Measurements from ENCODE around the gene ASTN2. TPM values are rescaled to one million over a fixed set of nuclear protein-coding genes. Genes with fewer than 3 reads are reported as not detected.
"Not testable (repeated sequence)": the region's sequence is repeated elsewhere in the genome, so short reads cannot be mapped to it uniquely, and the experiment has no call there.

The ASTN2 gene
- total RNA-seq, 1 experiment from 2014 or later, result 11.5 TPM

DNA sequence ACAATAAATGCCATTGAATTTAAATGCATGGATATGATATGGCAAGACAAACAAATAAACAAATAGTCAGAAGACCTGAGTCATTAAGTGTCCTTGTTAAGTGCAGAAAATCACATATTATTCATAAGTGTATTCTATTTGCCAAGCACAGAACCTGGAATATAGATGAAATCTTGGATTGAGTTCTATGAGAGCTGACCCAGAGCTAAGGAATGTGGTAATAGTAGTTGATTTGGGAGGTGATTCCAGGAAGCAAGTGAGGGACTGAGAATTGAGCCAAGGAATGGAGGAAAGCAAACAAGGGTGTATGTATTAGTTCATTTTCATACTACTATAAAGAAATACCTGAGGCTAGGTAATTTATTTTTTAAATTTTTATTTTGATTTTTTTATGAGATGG is 518.9 kb downstream of the ASTN2 start:
- DNase-seq (ENCODE audit: extremely low read depth, low read depth), result no peak

DNA sequence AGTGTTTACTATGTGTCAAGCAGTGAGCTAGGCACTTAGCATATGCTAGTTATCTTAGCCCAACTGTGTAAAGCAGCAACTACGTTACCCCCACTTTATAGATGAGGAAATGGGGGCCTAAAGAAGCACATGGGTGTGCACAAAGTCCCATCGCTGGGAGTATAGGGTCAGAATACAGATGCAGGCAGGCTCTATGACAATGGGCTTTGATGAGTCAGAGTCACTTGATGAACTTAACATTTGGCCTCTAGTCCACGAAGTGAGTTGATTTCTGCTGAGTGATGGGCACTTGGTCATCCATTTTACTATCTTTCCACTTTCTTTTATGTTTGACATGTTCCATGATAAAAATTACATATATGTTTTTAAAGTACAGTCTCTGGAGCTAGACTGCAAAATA is 523.4 kb downstream of the ASTN2 start:
- no peak for DNase-seq (ENCODE audit: extremely low read depth, low read depth)

DNA sequence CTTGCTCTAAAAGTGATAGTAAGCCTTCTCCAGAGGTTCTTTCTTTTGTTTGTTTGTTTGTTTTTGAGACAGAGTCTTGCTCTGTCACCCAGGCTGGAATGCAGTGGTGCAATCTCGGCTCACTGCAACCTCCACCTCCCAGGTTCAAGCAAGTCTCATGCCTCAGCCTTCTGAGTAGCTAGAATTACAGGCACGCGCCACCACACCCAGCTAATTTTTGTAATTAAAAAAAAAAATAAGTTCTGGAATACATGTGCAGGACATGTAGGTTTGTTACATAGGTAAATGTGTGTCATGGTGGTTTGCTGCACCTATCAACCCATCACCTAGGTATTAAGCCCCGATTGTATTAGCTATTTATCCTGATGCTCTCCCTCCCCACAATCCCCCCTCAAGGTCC is 526.4 kb downstream of the ASTN2 start:
- not testable (repeated sequence) for DNase-seq (ENCODE audit: extremely low read depth, low read depth)

DNA sequence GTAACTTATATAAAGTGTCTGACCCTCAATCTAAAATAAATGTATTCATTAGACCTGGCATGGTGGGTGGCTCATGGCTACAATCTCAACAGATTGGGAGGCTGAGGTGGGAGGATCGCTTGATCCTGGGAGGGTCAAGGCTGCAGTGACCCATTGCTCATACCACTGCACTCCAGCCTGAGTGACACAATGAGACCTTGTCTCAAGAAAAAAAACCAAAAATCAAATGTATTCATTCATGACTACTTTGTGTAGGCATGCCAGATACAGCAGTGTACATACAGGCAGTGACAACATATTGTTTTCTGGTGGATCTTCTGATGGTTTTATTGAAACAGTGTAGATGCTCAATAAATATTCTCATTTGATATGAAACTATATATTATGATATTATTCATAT is 526.8 kb downstream of the ASTN2 start:
- no peak for DNase-seq (ENCODE audit: extremely low read depth, low read depth)

DNA sequence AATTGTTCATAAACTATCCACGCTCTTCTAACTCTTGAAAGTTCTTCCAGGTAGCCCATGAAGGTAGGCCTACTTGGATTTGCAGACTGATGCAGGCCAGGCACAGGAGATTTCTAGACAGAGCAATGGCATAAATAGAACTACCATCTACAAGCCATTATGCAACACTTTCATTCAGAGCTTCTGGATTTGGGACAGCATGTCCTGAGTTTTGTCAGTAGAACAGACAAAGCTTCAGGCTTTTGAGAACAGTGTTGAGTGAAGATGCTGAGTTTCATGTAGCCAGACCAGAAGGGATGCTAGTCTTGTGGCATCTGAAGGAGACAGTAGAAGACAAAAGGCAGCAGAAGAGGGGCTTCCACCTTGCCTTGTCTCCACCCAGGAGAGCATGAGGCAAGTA is 531.2 kb downstream of the ASTN2 start:
- DNase-seq (ENCODE audit: extremely low read depth, low read depth), result no peak

DNA sequence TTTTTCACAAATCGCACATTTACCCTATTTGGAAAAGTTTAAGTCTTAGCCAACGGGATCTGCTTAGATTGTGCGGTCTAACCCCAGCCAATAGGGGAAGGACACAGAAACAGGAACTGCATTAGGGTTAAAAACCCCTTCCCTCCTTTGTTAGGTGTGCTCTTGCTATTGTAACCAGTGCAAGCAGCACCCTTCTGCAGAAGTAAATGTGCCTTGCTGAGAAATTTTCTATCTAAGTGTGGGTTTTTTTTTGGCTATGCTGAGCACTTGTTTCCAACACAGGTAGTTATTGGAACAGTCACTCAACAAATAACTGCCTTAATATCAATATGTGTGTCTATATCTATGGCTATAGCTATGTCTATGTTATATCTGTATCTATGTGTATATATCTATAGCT is 537.8 kb downstream of the ASTN2 start:
- no peak for DNase-seq (ENCODE audit: extremely low read depth, low read depth)

DNA sequence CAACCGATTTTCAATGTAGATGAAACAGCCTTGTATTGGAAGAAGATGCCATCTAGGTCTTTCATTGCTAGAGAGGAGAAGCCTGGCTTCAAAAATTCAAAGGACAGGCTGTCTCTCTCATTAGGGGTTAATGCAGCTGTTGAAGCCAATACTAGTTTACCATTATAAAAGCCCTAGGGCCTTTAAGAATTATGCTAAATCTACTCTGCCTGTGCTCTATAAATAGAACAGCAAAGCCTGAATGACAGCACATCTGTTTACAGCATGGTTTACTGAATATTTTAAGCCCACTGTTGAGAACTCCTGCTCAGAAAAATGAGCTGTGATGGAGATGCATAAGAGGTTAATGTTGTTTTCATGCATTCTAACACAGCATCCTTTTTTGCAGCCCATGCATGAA is 539.3 kb downstream of the ASTN2 start:
- DNase-seq (ENCODE audit: extremely low read depth, low read depth), result no peak

DNA sequence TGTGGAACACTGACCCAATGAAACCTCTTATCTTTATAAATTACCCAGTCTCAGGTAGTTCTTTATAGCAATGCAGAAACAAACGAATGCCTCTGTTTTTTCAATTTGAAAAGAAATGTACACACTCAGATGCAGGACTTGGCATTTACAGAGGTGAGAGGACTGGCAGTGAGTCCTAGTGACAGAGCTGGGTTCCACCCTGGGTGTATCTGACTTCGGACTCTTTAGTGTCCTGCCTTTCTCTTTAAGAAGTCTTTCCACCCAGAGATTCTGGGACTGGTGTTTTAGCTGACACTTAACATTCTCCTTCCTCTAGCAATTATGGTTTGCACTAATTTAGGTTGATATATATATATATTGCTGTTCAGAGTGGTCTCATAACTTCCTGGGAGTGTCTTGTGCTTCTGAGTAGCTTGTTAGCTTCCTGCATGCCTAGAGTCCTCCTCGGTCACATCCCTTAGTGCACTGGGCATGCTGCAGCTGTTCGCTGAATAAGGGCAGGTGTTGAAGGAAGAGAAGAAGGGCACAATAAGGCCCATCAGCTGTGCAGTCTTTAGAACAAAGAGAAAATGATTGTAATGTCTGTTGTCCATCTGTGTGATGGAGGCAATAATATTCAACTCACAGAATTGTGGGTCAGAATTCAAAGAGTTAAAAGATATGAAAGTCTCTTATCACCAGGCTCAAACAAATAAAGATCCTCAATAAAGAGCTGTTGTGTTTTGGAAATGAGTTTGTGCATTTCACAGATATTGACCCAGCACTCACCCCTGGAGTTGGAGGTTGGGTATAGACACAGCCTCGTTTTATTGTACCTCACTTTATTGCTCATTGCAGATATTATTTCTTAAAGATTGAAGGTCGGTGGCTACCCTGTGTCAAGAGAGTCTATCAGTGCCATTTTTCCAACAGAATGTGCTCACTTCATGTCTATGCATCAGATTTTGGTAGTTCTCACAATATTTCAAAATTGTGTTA is 540.6 kb downstream of the ASTN2 start:
- no peak for DNase-seq (ENCODE audit: extremely low read depth, low read depth)

DNA sequence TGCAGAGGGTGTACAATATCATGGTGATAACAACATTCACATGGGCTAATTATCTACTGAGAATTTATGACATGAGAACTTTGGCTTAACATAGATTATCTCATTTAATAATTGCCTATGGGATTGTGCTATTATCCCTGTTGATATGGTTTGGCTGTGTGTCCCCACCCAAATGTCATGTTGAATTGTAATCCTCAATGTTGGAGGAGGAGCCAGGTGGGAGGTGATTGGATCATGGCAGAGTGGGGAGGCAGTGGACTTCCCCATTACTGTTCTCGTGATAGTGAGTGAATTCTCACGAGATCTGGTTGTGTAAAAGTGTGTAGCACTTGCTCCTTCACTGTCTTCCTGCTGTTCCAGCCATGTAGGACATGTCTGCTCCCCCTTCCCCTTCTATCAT is 541.4 kb downstream of the ASTN2 start:
- no peak for DNase-seq (ENCODE audit: extremely low read depth, low read depth)

DNA sequence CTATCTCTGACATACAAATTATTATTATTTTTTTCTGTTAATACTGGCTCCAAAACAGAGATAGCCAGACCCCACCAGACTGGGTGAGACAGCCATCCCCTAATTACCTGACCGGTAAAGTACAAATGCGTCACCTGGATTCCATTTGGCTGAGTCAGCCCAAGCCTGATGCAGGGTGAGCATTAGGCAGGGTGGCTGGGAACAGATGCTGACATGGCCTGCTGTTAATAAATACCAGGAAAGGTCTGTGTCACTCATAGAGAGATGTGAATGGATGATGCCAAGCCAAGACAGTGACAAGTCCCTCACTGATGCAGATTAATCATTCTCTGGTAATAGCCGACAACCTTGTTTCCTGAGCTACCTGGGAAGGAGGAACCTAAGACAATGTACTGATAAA is 544.3 kb downstream of the ASTN2 start:
- no peak for DNase-seq (ENCODE audit: extremely low read depth, low read depth)

DNA sequence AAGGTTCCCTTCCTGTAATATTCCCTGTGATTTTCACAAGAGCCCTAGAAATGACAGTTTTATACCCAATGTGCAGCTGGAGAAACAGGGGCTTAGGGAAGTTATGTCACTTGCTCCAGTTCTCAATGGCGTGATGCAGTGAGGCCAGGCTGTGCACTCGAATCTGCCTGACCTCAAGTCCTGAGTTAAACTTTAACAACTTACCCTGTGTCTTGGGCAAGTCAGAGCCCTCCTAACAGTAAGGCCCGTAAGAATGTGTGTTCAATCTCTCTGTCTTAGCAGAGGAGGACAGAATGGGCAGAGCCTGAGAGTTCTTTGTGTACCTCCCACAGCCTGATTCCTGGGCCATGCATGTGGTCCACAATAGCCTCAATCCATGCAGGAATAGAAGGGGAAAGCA is 546.7 kb downstream of the ASTN2 start:
- DNase-seq (ENCODE audit: extremely low read depth, low read depth), result no peak

DNA sequence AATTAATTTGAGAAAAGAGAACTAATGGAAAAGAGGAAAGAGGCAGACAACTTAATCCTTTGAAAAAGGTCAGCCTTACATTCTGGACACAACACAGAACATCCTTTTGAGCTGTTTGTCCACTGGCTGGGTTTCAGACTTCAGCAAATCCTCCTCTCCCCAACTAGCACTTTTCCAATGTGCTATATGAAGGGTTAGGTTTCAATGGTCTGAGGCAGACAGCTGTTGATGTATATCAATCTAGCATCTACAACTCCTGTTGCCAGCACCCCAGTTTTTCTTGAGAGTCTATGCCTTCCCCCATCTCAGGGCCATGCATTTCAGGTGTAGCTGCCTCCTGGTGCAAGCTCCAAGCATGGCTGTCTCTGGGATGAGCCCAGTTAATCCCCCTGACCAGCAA is 553.5 kb downstream of the ASTN2 start:
- DNase-seq (ENCODE audit: extremely low read depth, low read depth), result no peak

DNA sequence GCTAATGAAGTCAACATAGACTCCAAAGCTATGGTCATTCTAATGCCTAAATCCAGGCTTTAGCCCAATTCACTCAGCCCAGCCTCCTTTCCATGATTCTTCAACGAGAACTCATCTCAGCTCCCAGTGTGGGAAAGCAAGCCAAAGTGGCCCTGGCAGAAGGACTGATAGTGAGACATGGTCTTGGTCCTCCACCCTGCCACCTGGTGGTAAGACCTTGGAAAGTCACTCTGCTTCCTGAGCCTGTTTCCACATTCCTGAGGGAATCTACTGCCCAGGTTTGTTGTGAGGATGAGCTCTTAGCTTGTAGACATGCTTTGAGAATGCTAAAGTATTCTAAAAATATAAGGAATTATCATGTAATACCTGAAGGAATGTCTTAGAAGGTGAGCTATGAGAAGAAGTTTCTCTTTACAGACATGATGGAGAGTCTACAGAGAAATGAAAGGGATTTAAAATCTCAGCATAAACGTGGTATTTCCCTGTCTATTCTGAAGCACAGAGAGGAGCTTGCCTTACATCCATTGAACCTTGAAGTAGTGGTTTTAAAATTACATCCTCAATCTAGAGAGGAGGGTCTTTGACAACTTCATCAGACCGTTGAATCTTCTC is 554.2 kb downstream of the ASTN2 start:
- peak; percentile 69 for DNase-seq (ENCODE audit: extremely low read depth, low read depth)

DNA sequence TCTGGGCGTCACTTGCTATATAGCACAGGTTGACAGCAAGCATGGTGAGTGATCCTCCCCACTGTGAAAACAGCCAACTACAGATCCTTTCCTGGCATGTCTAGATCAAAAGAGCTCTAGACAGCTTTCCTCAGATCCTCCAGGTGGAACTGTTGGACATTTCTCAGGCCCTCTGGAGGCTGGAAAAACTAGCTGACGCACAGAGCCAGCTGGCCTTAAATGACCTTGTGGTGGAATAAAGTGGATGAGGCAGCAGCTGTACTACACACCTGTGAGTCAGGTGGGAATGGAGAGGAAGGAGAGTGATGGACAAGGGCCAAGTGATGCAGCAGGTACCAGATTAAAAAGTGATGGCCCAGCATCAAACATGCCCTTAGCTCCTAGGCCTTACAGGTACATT is 555.1 kb downstream of the ASTN2 start:
- DNase-seq (ENCODE audit: extremely low read depth, low read depth), result no peak

DNA sequence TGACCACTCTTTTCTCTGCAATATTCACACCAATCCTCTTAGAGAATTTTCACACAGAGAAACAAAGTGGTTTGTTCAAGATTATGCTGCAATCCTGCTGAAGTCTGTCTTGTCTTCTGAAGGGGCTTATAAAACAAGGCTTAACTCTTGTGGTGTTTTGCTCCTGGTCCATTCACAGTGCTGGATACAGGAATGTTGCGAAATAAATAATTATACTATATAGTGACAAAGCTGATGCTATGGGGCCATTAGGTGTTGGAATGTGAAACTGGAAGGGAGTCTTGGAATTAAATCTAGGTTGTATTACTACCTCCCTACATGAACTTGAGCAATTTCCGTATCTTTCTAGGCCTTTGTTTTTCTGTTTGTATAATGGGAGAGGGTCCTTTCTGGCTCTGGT is 557.5 kb downstream of the ASTN2 start:
- no peak for DNase-seq (ENCODE audit: extremely low read depth, low read depth)

DNA sequence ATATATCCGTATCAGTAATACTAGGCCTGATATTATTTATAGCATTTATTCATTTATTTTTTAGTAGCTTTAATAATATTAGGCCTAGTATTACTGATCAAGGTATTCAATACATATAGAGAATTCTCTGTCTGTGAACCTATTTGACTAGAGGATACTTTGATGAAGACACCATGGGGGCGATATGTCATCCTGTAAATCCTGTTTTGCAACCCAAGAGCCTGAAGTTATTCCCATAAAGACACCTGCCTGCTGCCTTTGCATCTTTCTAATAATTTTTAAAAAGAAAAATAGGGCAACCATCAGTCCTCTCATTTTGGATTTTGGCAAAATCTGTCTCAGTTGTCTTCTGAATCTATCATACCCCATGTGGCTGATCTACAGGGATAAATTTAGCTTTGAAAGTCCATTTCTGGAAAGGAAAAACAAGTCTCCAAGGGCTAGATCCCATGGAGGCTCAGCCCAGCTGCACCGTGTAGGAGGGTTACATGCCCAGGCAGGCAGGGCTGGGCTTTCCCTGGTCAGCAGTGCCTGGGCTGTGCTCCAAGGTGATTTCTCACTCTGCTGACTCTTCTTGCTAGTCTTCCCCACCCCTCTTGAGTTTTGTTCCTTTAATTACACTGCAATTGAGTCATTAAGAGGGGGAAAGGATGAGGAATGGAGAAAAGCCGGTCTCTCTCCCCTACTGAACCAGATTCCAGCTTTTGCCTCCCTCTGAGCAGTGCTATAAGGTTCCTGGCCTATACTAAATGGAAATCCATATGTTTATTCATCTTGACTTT is 558.8 kb downstream of the ASTN2 start:
- DNase-seq (ENCODE audit: extremely low read depth, low read depth), result no peak

DNA sequence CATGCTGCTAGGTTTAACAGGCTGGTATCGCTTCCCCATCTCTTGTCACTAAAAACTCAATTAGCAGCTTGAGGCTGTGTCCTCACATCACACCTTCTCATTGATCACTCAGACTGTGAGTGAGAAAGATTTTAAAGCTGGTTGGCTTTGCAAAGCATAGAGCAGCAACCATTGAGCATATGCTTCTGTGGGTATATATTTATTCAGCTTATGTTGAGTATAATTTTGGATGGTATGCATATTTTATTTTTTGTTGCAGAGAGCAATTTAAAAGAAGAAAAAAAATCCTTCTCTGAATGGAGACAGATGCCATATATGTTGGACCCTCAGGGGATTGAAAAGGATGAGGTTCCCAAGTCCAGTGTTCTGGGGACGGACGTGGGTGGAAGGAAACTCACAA is 565.1 kb downstream of the ASTN2 start:
- no peak for DNase-seq (ENCODE audit: extremely low read depth, low read depth)

DNA sequence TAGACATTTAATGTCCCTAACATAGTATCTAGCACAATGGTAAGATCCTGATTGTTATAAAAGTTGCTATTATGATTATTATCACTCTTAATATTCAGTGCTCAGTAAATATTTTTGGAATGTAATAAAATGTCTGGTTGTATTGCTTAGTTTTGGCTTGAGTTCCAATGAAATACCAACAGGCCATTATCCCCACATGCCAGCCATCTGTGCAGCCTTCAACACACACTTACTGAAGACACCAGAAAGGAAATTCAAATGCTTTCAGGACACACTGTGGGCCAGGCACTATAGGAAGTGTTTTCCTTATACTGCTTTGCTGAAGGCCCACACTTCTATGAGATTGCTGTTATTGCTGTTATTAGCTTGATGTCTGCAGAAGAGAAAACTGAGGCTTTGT is 570.2 kb downstream of the ASTN2 start:
- DNase-seq (ENCODE audit: extremely low read depth, low read depth), result no peak

DNA sequence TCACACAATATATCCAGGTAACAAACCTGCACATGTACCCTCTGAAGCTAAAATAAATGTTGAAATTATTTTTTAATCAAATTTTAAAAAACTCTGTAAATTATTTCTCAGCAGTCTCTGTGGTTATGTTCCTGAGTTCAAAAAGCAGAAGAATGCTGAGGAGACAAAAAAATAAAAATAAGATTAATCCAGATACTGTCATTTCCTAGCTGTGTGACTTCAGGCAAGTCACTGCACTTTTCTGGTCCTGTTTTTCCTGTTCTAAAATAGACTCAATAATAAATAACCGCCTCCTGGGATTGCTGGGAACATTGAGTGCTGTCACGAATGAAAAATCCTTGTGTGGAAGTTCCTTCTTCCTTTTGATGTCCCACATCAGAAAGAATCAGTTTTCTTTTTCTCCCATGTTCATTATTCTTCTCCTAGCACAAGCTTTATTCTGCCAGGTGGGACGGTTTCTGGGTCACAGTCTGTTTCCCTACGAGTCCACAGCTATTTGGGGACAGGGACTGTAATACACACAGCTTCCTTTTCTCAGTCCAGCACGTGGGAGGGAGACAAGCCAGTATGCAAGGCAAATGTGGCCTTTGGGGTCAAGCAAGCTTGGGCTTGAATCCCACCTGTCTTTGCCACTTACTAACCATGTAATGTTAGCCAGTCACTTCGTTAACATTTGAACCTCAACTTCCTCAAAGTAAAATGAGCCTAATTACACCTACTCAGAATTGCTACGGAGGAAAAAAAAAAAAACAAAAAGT is 570.8 kb downstream of the ASTN2 start:
- no peak for DNase-seq (ENCODE audit: extremely low read depth, low read depth)

DNA sequence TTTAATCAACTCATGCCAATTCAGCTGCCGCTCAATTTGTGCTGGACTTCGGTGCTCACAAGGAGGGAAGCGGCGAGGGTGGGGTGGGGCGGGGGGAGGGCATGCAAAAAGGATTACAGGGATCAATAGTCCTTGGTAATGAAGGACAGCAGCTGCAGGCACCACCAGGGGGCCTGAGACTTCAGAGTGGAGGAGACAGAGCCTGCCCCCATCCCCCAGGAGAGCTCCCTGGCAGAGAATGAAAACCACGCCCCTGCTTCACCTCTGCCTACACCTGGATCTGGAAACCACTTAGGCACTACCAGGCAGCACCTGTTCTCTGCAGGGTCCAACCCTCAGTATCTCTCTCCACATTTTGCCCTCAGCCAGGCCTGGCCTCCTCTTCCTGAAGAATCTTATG is 572.2 kb downstream of the ASTN2 start:
- no peak for DNase-seq (ENCODE audit: extremely low read depth, low read depth)

DNA sequence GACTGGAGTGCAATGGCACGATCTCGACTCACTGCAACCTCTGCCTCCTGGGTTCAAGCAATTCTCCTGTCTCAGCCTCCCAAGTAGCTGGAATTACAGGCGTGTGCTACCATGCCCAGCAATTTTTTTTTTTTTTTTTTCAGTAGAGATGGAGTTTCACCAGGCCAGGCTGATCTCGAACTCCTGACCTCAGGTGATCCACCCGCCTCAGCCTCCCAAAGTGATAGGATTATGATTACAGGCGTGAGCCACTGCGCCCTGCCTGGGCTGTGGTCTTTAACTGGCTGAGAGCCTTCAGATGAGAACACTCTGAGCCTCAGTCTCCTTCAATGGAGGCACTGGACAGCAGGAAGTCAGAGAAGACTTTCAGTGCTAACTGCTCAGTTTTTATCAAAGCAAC is 576.4 kb downstream of the ASTN2 start:
- not testable (repeated sequence) for DNase-seq (ENCODE audit: extremely low read depth, low read depth)
